Stimulated activated CD4-positive, alpha-beta T cell treated with anti-CD3 and anti-CD28 coated beads, Interleukin-15, amount 100 ng/mL, for 48 hours (primary cell): ENCODE data around the gene RUNX2.
"Not testable (repeated sequence)": the region's sequence is repeated elsewhere in the genome, so short reads cannot be mapped to it uniquely, and the experiment has no call there.

Experiments
- DNase-seq, 2 donors: peaks; one replicate each; pipeline ENCODE4 v3.0.0-alpha.2; 2020; ENCODE audit warnings: low read depth in 2 of 2

The RUNX2 gene

GRCh38 chr6:45327956-45328522 is at the start of gene RUNX2:
Gene RUNX2 (plus strand): TSS chr6:45328330. CDS start chr6:45328727, 397 bp downstream.
- DNase-seq: no peak

- no peak for DNase-seq
These were observed 49.8 kb upstream of the RUNX2 start for GRCh38 chr6:45278367-45278766.

- not testable (repeated sequence) for DNase-seq
These were observed 41.4 kb upstream of the RUNX2 start for GRCh38 chr6:45286707-45287106.

- DNase-seq: no peak
These were observed 38.2 kb upstream of the RUNX2 start for GRCh38 chr6:45289751-45290514.

GRCh38 chr6:45293306-45293705 is 34.8 kb upstream of the RUNX2 start:
- DNase-seq: no peak

GRCh38 chr6:45294065-45294701 is 33.9 kb upstream of the RUNX2 start:
- not testable (repeated sequence) for DNase-seq

- no peak for DNase-seq
These were observed 30.8 kb upstream of the RUNX2 start for GRCh38 chr6:45297320-45297719.

GRCh38 chr6:45299096-45299581 is 29.0 kb upstream of the RUNX2 start:
- DNase-seq: no peak

GRCh38 chr6:45300736-45301135 is 27.4 kb upstream of the RUNX2 start:
- no peak for DNase-seq

- DNase-seq: no peak
These were observed 26.6 kb upstream of the RUNX2 start for GRCh38 chr6:45301348-45302142.

- DNase-seq: no peak
These were observed 25.3 kb upstream of the RUNX2 start for GRCh38 chr6:45302832-45303231.

GRCh38 chr6:45305546-45305945 is 22.6 kb upstream of the RUNX2 start:
- DNase-seq: no peak

- DNase-seq: no peak
These were observed 17.9 kb upstream of the RUNX2 start for GRCh38 chr6:45310118-45310788.

- DNase-seq: no peak
These were observed 14.0 kb upstream of the RUNX2 start for GRCh38 chr6:45314146-45314545.

- no peak for DNase-seq
These were observed 7.8 kb upstream of the RUNX2 start for GRCh38 chr6:45320349-45320748.

GRCh38 chr6:45323656-45324224 is 4.4 kb upstream of the RUNX2 start:
- DNase-seq: no peak

GRCh38 chr6:45326698-45327417 is 1.3 kb upstream of the RUNX2 start:
- DNase-seq: no peak

- DNase-seq: no peak
These were observed 393 bp downstream of the RUNX2 start for GRCh38 chr6:45328523-45328922.

GRCh38 chr6:45344900-45345299 is 16.8 kb downstream of the RUNX2 start:
- DNase-seq: no peak

GRCh38 chr6:45350186-45350710 is 22.1 kb downstream of the RUNX2 start:
- no peak for DNase-seq
